ENCODE results near the gene CD68.

- TF ChIP-seq CTCF (IDR thresholded peaks at IDR 0.05) (peak; percentile 85), TCF7L2 (IDR thresholded peaks at IDR 0.05; ENCODE audit: low read depth, low read length) (no peak), POLR2AphosphoS5 (IDR thresholded peaks at IDR 0.05; ENCODE audit: low read depth, low read length) (no peak)
- TF ChIP-seq, protein P1, sequence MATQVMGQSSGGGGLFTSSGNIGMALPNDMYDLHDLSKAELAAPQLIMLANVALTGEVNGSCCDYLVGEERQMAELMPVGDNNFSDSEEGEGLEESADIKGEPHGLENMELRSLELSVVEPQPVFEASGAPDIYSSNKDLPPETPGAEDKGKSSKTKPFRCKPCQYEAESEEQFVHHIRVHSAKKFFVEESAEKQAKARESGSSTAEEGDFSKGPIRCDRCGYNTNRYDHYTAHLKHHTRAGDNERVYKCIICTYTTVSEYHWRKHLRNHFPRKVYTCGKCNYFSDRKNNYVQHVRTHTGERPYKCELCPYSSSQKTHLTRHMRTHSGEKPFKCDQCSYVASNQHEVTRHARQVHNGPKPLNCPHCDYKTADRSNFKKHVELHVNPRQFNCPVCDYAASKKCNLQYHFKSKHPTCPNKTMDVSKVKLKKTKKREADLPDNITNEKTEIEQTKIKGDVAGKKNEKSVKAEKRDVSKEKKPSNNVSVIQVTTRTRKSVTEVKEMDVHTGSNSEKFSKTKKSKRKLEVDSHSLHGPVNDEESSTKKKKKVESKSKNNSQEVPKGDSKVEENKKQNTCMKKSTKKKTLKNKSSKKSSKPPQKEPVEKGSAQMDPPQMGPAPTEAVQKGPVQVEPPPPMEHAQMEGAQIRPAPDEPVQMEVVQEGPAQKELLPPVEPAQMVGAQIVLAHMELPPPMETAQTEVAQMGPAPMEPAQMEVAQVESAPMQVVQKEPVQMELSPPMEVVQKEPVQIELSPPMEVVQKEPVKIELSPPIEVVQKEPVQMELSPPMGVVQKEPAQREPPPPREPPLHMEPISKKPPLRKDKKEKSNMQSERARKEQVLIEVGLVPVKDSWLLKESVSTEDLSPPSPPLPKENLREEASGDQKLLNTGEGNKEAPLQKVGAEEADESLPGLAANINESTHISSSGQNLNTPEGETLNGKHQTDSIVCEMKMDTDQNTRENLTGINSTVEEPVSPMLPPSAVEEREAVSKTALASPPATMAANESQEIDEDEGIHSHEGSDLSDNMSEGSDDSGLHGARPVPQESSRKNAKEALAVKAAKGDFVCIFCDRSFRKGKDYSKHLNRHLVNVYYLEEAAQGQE (IDR thresholded peaks at IDR 0.05; ENCODE audit: insufficient read depth in 1 of 2, low read depth in 2 of 2, low read length in 1 of 2), result no peak
These were observed 7.4 kb downstream of the CD68 start for GRCh38 chr17:7586673-7587419.

All from Panc1 (cell line).